NCI-H2171 (cell line): Measurements from ENCODE around the gene ZNF77.
A peak's percentile ranks its signal among the peaks of the same experiment; 100 is the strongest.
"Not testable (repeated sequence)": the region's sequence is repeated elsewhere in the genome, so short reads cannot be mapped to it uniquely, and the experiment has no call there.

Source experiments
- DNase-seq: peaks from one replicate; lab custom pipeline; 2025; lab: John Stamatoyannopoulos, UW

The ZNF77 gene

DNA sequence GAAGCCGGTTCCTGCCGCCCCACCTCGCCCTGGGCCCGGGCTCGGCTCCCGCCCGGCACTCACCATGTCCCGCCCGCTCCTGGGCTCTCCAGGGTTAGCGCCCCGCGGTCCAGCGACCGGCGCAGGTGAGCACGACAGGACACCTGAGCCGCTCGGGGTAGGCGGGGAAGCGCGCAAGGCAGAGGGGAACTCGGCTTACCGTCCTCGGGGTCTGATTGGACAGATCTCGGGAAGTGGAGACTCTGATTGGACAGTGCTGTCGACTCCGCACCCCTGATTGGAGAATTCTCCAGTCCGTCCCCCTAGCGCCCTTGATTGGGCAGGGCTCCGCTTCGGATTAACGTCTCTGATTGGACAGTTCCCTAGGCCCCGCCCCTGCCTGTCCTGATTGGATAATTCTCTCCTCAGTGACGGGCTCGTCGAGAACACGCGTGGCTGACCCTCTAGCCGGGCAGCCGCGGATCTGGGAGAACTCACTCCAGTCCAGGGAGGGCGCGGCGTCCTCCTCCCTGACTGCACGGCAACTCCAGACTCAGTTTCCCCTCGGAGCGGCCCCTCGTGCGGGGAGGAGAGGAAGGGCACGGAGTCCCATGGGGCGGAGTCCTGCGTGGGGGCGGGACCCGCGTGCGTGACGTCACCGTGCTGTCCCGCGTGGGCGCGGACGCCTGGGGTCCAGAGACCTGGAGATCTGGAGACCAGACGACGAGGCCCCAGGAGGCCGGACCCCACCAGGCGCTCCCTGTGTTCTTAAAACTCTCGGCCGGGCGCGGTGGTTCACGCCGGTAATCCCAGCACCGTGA, at the start of gene ZNF77:
TSS of gene ZNF77 (minus strand) at position 197 of the 800 bp plus-strand sequence. CDS start at position 66, 131 bp downstream.
- peak; percentile 98 for DNase-seq

DNA sequence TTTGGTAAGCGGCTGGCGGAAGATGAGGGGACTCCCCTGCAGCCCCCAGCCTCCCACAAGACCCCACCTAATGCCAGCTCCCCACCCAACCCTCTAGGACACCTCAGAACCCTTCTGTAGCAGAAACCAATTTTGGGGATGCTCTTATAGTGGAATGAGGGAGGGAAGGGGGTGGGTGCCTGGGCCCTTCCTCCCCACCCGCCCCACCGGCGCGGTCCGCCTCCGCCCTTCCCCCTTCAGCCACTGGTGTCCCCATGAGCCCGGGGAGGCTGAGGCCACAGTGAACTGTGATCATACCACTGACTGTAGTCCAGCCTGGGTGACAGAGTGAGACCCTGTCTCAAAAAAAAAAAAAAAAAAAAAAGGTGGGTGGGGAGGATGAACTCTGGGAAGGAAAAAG, 48.8 kb upstream of the ZNF77 start:
- DNase-seq, result no peak

DNA sequence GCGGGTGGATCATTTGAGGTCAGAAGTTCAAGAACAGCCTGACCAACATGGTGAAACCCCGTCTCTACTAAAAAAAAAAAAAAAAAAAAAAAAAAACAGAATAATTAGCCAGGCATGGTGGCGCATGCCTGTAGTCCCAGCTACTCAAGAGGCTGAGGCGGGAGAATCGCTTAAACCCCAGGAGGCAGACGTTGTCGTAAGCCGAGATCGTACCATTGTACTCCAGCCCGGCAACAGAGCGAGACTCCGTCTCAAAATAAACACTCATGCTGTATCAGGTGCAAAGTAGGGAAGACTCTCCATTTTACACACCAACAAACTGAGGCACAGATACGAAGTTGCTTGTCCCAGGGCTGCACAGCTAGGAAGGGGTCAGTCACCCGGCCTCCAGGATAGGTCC, 48.2 kb upstream of the ZNF77 start:
- peak; percentile 36 for DNase-seq

DNA sequence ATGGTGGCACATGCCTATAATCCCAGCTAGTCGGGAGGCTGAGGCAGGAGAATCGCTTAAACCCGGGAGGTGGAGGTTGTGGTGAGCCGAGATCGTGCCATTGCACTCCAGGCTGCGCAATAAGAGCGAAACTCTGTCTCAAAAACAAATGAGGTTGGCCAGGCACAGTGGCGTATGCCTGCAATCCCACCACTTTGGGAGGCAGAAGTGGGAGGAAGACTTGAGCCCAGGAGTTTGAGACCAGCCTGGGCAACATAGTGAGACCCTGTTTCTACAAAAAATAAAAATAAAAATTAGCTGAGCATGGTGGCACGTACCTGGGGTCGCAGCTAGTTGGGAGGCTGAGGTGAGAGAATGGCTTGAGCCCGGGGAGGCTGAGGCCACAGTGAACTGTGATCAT, 47.6 kb upstream of the ZNF77 start:
- not testable (repeated sequence) for DNase-seq

DNA sequence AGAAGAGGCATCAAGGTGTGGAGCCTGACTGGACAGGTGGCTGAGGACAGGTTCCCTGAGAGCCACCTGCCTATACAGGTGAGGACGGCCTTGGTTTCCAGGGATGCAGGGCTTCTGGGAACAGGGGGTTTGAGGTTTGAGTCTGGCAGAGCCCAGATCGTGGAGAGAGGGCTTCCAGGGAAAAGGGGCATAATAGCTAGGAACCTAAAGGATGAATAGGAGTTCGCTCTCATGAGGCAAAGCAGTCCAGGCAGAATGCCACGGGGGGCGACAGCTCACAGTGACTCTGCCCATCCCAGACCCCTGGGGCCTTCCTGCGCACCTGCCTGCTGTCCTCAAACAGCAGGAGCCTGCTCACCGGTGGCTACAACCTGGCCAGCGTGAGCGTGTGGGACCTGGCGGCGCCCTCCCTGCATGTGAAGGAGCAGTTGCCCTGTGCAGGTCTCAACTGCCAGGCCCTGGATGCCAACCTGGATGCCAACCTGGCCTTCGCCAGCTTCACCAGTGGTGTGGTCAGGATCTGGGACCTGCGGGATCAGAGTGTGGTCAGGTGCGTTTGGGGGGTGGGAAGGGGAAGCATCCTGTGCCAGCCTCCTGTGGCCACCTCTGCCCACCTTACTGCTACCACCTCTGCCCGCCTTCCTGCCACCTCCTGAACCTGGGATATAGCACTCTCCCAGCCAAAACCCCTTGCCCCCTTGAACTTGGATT, 44.6 kb upstream of the ZNF77 start:
- no peak for DNase-seq

DNA sequence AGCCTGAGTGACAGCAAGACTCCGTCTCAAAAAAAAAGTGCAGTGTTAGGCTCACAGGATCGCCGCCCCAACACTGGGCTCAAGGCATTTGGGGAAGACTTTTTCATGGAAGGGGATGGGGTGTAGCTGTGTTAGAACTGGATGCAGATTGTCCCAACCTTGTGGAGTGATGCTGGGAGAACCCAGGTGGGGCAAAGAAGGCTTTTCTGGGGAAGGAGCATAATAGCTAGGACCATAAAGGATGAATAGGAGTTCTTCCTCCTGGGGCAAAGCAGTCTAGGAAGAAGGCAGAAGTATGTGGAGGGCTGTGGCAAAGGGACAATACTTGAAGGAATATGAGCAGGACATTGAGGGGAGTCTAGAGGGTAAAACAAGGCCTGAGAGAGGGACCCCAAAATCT, 43.8 kb upstream of the ZNF77 start:
- DNase-seq, result no peak

DNA sequence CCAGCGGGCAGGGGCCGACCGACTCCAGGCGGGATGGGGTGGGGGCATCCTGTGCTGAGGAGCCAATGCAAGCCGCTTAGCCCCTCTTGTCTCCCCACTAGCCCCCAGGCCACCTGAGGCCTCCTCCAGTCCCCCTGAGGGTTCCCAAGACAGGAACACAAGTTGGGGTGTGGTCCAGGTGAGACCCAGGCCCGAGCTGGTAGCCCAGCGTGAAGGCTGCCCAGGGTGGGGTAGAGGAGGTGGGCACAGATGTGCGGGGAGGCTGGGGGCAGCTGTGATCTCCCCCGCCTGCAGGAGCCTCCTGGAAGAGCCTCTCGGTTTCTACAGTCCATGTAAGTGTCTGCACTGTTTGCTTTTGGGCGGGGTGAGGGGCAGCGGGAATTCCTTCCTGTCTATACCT, 43.0 kb upstream of the ZNF77 start:
- no peak for DNase-seq

DNA sequence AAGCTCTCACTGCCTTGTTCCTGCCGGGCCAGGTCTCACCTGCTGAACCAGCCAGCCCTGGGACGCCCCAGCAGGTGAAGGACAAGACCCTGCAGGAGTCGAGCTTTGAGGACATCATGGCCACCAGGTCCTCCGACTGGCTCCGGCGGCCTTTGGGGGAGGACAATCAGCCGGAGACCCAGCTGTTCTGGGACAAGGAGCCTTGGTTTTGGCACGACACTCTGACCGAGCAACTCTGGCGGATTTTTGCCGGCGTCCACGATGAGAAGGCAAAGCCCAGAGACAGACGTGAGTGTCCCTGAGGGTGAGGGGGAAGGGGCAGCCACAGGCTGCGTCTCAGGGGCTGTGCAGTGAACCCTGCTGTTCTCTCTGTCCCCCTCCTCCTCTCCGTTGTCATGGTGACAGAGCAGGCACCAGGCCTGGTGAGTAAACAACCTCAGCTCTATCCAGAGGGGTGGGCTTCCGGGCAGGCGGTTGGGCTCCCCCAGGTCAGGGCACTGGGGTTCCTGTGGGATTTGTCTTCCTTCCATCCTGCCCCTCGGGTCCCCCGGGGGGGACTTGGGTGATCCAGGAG, 42.3 kb upstream of the ZNF77 start:
- DNase-seq, result no peak

DNA sequence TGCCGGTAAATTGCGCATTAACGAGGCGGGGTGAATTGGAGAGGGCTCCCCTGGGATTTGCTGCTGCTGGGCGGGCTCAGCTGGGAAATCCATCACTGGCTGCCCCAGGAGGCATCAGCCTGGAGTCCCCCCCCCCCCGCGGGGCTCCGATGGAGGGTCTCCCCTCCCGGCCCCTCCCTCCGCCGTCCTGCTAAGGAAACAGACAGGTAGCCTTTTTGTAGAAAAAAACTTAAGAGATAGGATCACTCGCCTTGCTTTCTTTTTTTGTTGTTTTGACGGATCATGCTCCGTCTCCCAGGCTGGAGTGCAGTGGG, 39.4 kb upstream of the ZNF77 start:
- peak; percentile 99 for DNase-seq

DNA sequence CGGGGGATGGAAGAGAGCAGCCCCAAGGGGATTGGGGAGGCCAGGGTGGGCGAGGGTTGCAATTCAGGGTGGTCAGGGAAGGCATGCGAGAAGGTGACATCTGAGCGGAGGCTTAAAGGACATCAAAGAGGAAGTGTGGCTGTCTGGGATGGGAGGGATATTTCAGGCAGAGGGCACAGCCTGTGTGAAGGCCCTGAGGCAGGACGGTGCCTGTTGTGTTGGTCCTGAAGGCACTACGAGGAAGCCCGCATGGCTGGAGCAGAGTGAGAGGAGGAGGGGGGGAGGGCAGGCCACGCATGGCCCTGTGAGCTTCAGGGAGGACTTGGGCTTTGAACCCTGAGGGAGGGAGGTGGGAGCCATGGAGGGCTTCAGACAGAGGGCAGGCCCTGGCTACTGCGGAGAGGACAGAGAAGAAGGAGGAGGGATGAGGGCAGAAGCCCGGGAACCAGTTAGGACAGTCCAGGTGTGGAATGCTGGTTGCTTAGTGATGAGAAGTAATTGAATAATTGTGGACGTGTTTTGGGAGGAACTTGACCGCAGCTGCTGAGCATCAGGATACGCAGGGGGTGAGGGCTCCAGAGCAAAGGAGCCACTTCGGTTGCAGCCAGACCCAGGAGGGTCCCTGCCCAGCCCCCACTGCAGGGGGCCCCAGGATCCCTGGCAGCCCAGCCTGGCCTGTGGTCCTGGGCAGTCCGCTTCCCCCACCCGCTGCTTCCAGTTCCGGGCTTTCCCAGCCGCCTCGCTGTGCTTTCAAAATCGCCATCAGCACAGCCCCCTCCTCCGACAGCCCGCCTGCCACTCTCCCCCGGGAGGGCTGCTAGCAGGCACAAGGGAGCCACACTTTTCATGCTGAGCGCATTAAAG, 38.8 kb upstream of the ZNF77 start:
- DNase-seq, result no peak

DNA sequence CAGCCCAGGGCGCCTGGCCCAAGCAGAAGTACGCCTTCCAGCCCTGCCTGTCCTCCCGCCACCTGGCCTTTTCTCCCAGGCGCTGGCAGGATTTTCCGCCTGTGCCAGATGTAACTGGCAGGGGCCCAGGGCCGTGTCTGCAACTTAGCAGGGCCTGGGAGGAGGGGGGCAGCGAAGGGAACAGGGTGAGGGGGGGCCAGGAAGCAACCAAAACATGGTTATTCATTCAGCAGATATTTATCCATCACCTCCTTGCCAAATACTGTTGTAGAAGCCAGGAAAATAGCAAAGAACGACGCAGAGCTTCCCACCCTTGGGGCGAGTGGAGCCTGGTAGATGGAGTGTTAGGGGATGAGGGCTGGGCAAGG, 38.2 kb upstream of the ZNF77 start:
- DNase-seq, result peak; percentile 96

DNA sequence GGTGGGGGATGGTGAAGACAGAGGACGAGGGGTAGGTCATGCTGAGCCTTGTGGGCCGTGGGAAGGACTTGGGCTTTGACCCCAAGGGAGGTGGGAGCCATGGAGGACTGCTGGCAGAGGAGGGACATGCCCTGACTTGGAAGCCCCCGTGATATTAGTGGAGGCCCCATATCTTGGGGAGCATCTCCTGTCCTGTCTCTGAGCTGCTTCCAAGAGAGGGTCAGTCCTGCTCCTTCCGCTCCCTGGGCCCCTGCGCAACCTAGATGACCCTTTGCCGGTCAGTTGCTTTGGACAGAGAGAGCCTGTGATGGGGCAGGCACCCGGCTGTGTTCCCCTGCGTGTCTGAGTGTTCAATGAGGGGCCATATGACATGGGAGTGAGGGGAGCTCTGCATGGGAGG, 37.8 kb upstream of the ZNF77 start:
- DNase-seq, result no peak

DNA sequence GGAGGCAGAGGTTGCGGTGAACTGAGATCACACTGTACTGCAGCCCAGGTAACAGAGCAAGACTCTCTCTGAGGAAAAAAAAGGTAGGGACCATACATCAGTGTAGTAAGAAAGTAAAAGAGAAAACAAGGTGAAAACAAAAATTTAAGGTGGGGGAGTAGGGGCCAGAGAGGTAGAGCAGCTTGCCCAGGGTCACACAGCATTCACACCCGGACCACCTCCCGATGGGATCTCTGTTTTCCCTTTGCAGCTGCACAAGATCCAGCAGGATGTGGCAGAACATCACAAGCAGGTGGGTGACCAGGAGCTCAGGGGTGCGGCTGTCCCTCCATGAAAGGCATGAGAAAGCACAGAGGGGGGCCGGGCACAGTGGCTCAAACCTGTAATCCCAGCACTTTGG, 37.1 kb upstream of the ZNF77 start:
- no peak for DNase-seq

DNA sequence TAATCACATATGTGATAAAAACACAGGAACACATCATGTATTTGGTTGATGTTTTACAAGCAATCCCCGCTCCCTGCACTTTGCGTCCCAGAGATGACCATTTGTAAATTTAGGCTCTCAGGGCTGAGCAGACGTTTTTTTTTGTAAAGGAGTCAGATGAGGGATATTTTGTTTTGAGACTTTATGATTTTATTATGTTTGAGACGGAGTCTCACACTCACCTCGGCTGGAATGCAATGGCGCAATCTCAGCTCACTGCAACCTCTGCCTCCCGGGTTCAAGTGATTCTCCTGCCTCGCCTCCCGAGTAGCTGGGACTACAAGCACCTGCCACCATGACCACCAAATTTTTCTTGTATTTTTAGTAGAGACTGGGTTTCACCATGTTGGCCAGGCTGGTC, 34.0 kb upstream of the ZNF77 start:
- DNase-seq, result no peak

DNA sequence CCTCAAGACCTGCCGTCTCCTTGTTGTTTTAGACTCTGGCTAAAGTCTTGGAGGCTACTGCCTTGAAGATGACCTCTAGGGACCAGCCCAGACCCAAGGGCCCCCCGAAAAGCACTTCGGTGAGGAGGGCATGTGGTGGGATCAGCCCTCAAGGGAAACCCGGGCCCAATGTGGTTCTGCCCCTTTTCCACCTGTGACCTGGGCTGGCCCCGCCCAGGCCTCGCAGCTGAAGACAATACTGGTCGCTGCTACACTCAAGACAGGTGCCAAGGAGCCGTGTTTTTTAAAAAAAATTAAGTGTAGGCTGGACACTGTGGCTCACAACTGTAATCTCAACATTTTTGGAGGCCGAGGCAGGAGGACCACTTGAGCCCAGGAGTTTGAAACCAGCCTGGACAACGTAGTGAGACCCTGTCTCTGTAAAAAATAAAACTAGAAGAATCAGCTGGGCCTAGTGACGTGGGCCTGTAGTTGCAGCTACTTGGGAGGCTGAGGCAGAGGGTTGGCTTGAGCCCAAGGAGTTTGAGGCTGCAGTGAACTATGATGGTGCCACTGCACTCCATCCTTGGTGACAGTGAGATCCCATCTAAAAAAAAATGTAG, 33.5 kb upstream of the ZNF77 start:
- DNase-seq, result no peak

DNA sequence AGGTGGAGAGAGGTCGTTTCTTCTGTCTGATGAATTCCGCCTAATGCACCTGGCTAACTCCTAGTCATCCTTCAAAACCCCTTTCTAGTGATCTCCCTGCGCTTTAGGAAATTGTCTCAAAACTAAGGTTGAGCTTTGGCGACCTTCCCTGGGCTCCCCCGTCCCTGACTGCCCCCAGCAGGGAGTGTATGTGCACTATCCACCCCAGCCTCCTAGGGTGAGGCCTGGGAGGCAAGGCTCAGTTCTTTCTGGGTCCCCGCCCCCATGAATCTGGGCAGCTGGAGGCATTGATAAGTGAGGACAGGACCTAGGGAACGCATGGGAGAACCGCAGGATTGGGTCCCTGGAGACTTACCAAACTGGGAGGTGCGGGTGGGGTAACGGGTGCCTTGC, 33.0 kb upstream of the ZNF77 start:
- DNase-seq, result no peak

DNA sequence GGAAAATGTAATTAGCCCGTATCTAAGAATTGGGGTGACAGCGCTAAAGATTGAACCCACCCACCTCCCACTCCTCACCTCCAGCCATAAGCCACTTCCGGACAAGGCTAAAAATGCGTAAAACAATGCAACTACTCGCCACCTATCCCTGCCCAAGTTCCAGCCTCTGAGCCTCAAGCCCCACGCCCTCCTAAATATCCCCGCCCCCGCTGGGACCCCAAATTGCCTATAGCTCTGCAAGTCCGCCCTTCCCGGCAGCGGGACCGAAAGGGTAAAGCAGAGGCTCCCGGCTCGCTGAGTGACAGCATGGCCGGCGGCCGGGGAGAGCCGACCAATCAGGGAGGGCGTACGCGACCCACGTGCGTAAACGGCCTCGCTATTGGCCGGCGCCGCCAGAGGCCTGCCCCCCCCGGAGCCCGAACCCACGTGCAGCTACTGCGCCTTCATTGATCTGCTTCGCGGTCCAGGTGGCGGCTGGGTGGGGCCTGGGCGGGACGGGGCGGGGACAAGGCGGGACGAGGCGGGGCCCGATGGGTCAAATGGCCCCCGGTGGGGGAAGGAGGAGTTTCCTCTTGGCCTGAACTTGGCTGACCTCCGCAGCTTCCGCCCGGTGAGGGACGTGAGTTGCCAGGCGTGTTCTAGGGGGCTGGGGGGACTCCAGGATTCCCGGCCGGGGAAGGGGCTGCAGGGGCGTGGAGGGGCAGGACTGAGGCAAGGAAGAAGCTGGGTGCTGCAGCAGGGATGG, 32.4 kb upstream of the ZNF77 start, which contains the start of gene TLE6:
TSS of gene TLE6 (plus strand) at position 564 of the 745 bp plus-strand sequence. CDS start 670 bp downstream, outside the sequence.
- DNase-seq, result peak; percentile 97

DNA sequence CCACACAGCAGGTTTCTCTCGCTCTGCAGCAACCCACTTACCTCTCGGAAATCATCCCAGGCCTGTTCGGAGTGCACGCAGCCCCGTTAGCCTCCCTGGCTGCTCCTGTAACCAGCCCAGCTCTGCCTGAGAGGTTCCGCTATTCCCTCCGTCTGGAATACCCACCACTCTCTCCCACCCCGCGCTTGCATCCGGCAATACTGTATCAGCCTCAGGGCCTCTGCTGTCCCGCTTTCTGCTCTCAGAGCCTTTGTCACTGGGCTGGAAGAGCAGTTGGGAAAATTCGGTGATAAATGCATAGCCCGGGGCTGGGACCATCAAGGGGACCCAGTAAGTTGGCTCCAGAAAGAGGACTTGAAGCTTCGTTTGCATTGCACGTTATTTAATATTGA, 31.8 kb upstream of the ZNF77 start:
- no peak for DNase-seq

DNA sequence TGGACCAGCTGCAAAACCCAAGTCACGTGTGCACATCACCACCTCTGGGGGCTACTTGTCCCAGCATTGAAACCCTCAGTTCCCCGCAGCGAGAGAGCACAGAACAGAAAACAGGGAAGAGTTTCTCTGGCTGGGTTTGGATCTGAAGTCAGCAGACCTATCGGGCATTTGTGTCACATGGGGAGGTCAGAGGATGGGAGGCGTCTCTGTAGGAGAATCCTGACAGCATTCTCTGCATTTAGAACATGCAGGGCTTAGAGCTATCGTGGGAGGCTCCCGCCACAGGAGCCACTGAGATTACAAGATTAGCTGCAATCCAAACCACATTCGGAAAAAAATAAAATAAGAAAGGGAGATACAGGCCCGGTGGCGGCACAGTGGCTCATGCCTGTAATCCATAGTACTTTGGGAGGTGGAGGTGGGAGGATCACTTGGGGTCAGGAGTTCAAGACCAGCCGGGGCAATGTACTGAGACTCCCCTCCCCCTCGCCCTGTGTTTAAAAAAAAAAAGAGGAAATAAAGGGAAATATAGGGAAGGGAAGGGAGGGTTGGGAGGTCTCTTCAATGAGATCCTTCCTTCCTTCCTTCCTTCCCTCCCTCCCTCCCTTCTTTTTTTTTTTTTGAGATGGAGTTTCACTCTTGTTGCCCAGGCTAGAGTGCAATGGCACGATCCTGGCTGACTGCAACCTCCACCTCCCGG, 29.7 kb upstream of the ZNF77 start:
- no peak for DNase-seq

DNA sequence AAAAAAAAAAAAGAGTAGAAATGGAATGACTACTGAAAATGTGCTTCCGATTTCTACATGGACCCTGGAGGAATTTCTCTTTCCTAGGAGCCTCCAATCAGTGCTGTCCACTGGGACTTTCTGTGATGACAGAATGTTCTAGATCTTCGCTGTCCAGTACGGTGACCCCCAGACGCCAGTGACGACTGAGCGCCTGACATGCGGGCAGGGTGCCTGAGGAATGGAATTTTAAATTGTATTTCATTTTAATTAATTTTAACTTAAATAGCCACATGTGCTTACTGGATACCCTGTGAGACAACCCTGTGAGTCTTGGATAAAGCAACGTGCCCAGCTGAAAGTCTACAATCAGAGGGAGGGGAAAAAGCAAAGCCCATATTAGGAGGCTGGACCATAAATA, 28.5 kb upstream of the ZNF77 start:
- no peak for DNase-seq
